GM23338 (cell line): ENCODE data around the gene TMCO5A. TPM values are rescaled to one million over a fixed set of nuclear protein-coding genes. Genes with fewer than 3 reads are reported as not detected.

Source experiments
- ATAC-seq: fragments of 200-7000 bp; cut with Tn5 transposase; 3 replicates; pipeline ENCODE4 v1.9.1; 2020
- DNase-seq: peaks from one replicate; pipeline ENCODE4 v3.0.0-alpha.2; 2015; ENCODE audit warnings: low spot score
- H2AFZ ChIP-seq: fragments of 200-600 bp; sonication (generic); 2 replicates; pipeline ENCODE4 v1.8.0; 2016; ENCODE audit warnings: antibody characterized with exemption, mild to moderate bottlenecking, moderate library complexity
- H3F3A ChIP-seq: fragments of 200-600 bp; sonication (generic); replicated peaks from 2 replicates; pipeline ENCODE4 v1.8.0; 2017; ENCODE audit warnings: antibody characterized with exemption, mixed run types, low read depth
- H3K27ac ChIP-seq: fragments of 200-600 bp; sonication (generic); 2 replicates; pipeline ENCODE4 v1.6.1; 2016; ENCODE audit warnings: low read depth
- H3K27me3 ChIP-seq: fragments of 200-600 bp; sonication (generic); 2 replicates; pipeline ENCODE4 v1.8.0; 2016; ENCODE audit warnings: mild to moderate bottlenecking, mixed run types, moderate library complexity; ENCODE audit not compliant: insufficient read depth
- H3K36me3 ChIP-seq: fragments of 200-600 bp; sonication (generic); 2 replicates; pipeline ENCODE4 v1.8.0; 2016; ENCODE audit warnings: mild to moderate bottlenecking; ENCODE audit not compliant: insufficient read depth
- H3K4me1 ChIP-seq: fragments of 200-600 bp; sonication (generic); 2 replicates; pipeline ENCODE4 v1.8.0; 2016; ENCODE audit warnings: mild to moderate bottlenecking, moderate library complexity; ENCODE audit not compliant: insufficient read depth
- H3K4me2 ChIP-seq: fragments of 200-600 bp; sonication (generic); 2 replicates; pipeline ENCODE4 v1.7.1; 2017; ENCODE audit warnings: mixed run types
- H3K4me3 ChIP-seq: fragments of 200-600 bp; sonication (generic); 2 replicates; pipeline ENCODE4 v1.6.1; 2016; ENCODE audit warnings: mixed run types
- H3K79me2 ChIP-seq: fragments of 200-600 bp; sonication (generic); replicated peaks from 2 replicates; pipeline ENCODE4 v1.8.0; 2017; ENCODE audit warnings: mild to moderate bottlenecking; ENCODE audit not compliant: insufficient read depth
- H3K9me2 ChIP-seq: fragments of 200-600 bp; sonication (generic); 2 replicates; pipeline ENCODE4 v1.8.0; 2017; ENCODE audit not compliant: insufficient read depth
- H4K20me1 ChIP-seq: fragments of 200-600 bp; sonication (generic); replicated peaks from 2 replicates; pipeline ENCODE4 v1.8.0; 2017; ENCODE audit warnings: mild to moderate bottlenecking; ENCODE audit not compliant: insufficient read depth
- H3K27ac Mint-ChIP-seq: 2 replicates; pipeline ENCODE4 v1.8.0; 2020; ENCODE audit warnings: inconsistent platforms, mild to moderate bottlenecking, moderate library complexity, mixed read lengths
- H3K27me3 Mint-ChIP-seq: 3 replicates; pipeline ENCODE4 v1.8.0; 2022; ENCODE audit warnings: low read depth, mild to moderate bottlenecking, moderate library complexity, mixed read lengths, inconsistent platforms; ENCODE audit not compliant: insufficient read depth, poor library complexity
- H3K36me3 Mint-ChIP-seq: 3 replicates; pipeline ENCODE4 v1.8.0; 2021; ENCODE audit warnings: low read depth, mild to moderate bottlenecking, inconsistent platforms, moderate library complexity, mixed read lengths
- H3K4me1 Mint-ChIP-seq: 3 replicates; pipeline ENCODE4 v1.8.0; 2020; ENCODE audit warnings: mild to moderate bottlenecking, inconsistent platforms, mixed read lengths
- H3K4me3 Mint-ChIP-seq: 3 replicates; pipeline ENCODE4 v1.8.0; 2021; ENCODE audit warnings: moderate library complexity, mild to moderate bottlenecking, inconsistent platforms, mixed read lengths
- H3K9me3 Mint-ChIP-seq: 3 replicates; pipeline ENCODE4 v1.8.0; 2020; ENCODE audit warnings: moderate library complexity, mild to moderate bottlenecking, inconsistent platforms, mixed read lengths
- CREB1 ChIP-seq: fragments of 250-450 bp; sonication (Bioruptor Pico); IDR thresholded peaks from 2 replicates; pipeline ENCODE4 v1.5.0; 2020; ENCODE audit warnings: low read depth, mild to moderate bottlenecking, moderate library complexity
- CTCF ChIP-seq, 2 experiments: fragments of 200-600 bp in 1 of 2; sonication (generic) in 1 of 2; conservative IDR thresholded peaks; 2 replicates each; pipeline versions ENCODE4 v1.5.1 to v1.6.1; 2016 to 2017; ENCODE audit warnings: antibody characterized with exemption in 2 of 2, low read depth in 2 of 2, mild to moderate bottlenecking in 2 of 2, moderate library complexity in 1 of 2
- ETS1 ChIP-seq: IDR thresholded peaks from 2 replicates; pipeline ENCODE4 v1.6.1; 2016; ENCODE audit warnings: antibody characterized with exemption
- EZH2 ChIP-seq: fragments of 200-600 bp; sonication (generic); IDR thresholded peaks from one replicate; pipeline ENCODE4 v1.8.0; 2017; ENCODE audit warnings: antibody characterized with exemption, mild to moderate bottlenecking, low read depth; ENCODE audit not compliant: unreplicated experiment
- EZH2phosphoT487 ChIP-seq: fragments of 200-600 bp; sonication (generic); IDR thresholded peaks from one replicate; pipeline ENCODE4 v1.8.1; 2018; ENCODE audit warnings: antibody characterized with exemption; ENCODE audit not compliant: unreplicated experiment
- JUNB ChIP-seq: IDR thresholded peaks from one replicate; pipeline ENCODE4 v1.6.1; 2016; ENCODE audit warnings: antibody characterized with exemption; ENCODE audit not compliant: unreplicated experiment
- NANOG ChIP-seq: IDR thresholded peaks from 2 replicates; pipeline ENCODE4 v1.6.1; 2016; ENCODE audit warnings: antibody characterized with exemption, borderline replicate concordance
- POLR2AphosphoS5 ChIP-seq: IDR thresholded peaks from 2 replicates; pipeline ENCODE4 v1.6.1; 2016; ENCODE audit warnings: antibody characterized with exemption, low read depth
- ZNF114 ChIP-seq: fragments of 250-450 bp; sonication (Bioruptor Pico); IDR thresholded peaks from 2 replicates; pipeline ENCODE4 v1.5.0; 2020; ENCODE audit warnings: mild to moderate bottlenecking, moderate library complexity
- ZNF331 ChIP-seq: fragments of 250-450 bp; sonication (Bioruptor Pico); IDR thresholded peaks from 2 replicates; pipeline ENCODE4 v1.5.0; 2020; ENCODE audit warnings: low read depth, mild to moderate bottlenecking, moderate library complexity
- polyA plus RNA-seq: library from polyadenylated mRNA; unstranded; fragments of >200 nt; fragmentation: Nextera tagmentation; extraction: Ambion mirVana; gene quantifications from 2 replicates; pipeline ENCODE4 v1.2.1, GENCODE V29; 2016
- total RNA-seq: library from RNA; depleted of rRNA; stranded (reverse); fragments of >200 nt; shearing (Covaris generic); gene quantifications from 2 replicates; pipeline ENCODE4 v1.2.3, GENCODE V29; 2014

Gene TMCO5A
- total and polyA plus RNA-seq, 2 experiments from 2014 or later = not detected

DNA sequence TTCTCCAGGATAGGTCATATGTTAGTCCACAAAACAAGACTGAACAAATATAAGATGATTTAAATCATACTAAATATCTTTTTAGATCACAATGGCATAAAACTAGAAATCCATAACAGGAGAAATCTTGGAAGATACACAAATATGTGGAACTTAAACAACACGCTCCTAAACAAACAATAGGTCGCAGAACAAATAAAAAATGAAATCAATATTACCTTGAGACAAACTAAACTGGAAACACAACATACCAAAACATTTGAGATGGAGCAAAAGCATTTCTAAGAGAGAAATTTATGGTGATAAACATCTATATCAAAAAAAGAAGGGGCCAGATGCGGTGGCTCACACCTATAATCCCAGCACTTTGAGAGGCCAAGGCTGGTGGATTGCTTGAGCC, 8.3 kb upstream of the TMCO5A start:
- H3K27ac Mint-ChIP-seq = no peak overlapping the region

DNA sequence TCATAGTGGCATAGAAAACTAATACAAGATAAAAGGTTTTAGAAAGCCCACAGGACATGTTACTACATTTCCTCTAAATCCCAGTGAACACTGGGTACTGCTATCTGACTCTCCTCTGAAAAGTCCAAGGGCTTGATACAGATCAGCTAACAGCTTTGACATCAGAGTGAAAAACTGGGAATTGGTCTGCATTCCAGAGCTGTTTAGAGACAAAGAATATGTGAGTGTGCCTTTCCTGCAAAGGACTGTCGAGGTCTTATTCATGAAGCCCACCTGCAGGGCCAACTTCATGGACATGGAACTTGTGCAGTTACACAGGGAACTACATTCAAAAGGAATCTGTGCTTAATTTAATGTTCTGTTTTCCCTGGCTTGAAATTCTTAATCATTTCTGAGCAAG, 5.2 kb upstream of the TMCO5A start:
- H3K9me3 Mint-ChIP-seq = no peaks in the 10 kb centered on the region
- ATAC-seq = no peak

More for the DNA sequence above, 8.3 kb upstream of the TMCO5A start:
- H3K27me3 Mint-ChIP-seq = peaks cover 2% of the 10 kb centered on the region
- no peaks in the 10 kb centered on the region for H3K36me3 ChIP-seq
- H4K20me1 ChIP-seq = no peaks in the 10 kb centered on the region
- no peak for TF ChIP-seq CTCF (conservative IDR thresholded peaks at IDR 0.05; ENCODE audit: low read depth in 2 of 2)
- TF ChIP-seq NANOG = no peak
- TF ChIP-seq CREB1 = no peak
- no peak for TF ChIP-seq ZNF331
- no peak for TF ChIP-seq ZNF114 (CRISPR knock-in tag)
- TF ChIP-seq EZH2phosphoT487 = no peak
- no peak for TF ChIP-seq POLR2AphosphoS5
- no peak for TF ChIP-seq JUNB
- TF ChIP-seq ETS1 = no peak
- TF ChIP-seq EZH2 = no peak
- no peaks in the 10 kb centered on the region for H3F3A ChIP-seq
- H3K79me2 ChIP-seq = no peaks in the 10 kb centered on the region
- H3K4me1 Mint-ChIP-seq = 0 out of 3 replicates have a peak, but pooled peaks cover 2% of the 10 kb centered on the region
- H3K9me2 ChIP-seq = peaks cover 7% of the 10 kb centered on the region; the same call in 1 of the 2 replicates
- H3K27me3 ChIP-seq = no peaks in the 10 kb centered on the region
- no peak overlapping the region for H3K4me2 ChIP-seq
- H3K9me3 Mint-ChIP-seq = no peaks in the 10 kb centered on the region
- H3K36me3 Mint-ChIP-seq = no peaks in the 10 kb centered on the region
- H3K27ac ChIP-seq = no peak overlapping the region
- no peak overlapping the region for H3K4me3 Mint-ChIP-seq
- H2AFZ ChIP-seq = no peak overlapping the region
- ATAC-seq (no peak), DNase-seq (no peak)
- H3K4me1 ChIP-seq = no peaks in the 10 kb centered on the region
- H3K4me3 ChIP-seq = no peak overlapping the region

More for the DNA sequence above, 5.2 kb upstream of the TMCO5A start:
- Mint-ChIP-seq H3K4me3 (no peak overlapping the region), H3K4me1 (0 out of 3 replicates have a peak, but pooled peaks cover 2% of the 10 kb centered on the region), H3K27me3 (peaks cover 4% of the 10 kb centered on the region), H3K27ac (no peak overlapping the region), H3K36me3 (no peaks in the 10 kb centered on the region)
- no peaks in the 10 kb centered on the region for H3K9me2 ChIP-seq
- H3K79me2 ChIP-seq = no peaks in the 10 kb centered on the region
- H4K20me1 ChIP-seq = no peaks in the 10 kb centered on the region
- no peaks in the 10 kb centered on the region for H3K27me3 ChIP-seq
- H3F3A ChIP-seq = no peaks in the 10 kb centered on the region
- no peaks in the 10 kb centered on the region for H3K4me1 ChIP-seq
- no peak overlapping the region for H3K4me2 ChIP-seq
- no peaks in the 10 kb centered on the region for H3K36me3 ChIP-seq
- H2AFZ ChIP-seq = no peak overlapping the region
- DNase-seq = peak; percentile 29
- H3K27ac ChIP-seq = no peak overlapping the region
- TF ChIP-seq NANOG (no peak), ZNF331 (no peak)
- no peak overlapping the region for H3K4me3 ChIP-seq
